ENCODE results near the gene MAP3K15.
"Not testable (repeated sequence)": the region's sequence is repeated elsewhere in the genome, so short reads cannot be mapped to it uniquely, and the experiment has no call there.

The MAP3K15 gene

GRCh38 chrX:19496711-19497110, 18.6 kb downstream of the MAP3K15 start:
- no peak overlapping the region for H3K9ac ChIP-seq (ENCODE audit: low read length in 5 of 5)

GRCh38 chrX:19487520-19488200, 27.6 kb downstream of the MAP3K15 start:
- Histone ChIP-seq H3K9me3 (ENCODE audit: control insufficient read depth in 5 of 5, low read length in 5 of 5) (no peaks in the 10 kb centered on the region), H3K36me3 (ENCODE audit: control insufficient read depth in 5 of 5, insufficient read depth in 5 of 5, low read length in 5 of 5) (no peaks in the 10 kb centered on the region), H3K4me3 (ENCODE audit: low read depth in 1 of 5, low read length in 5 of 5) (no peak overlapping the region), H3K27ac (ENCODE audit: low read depth, low read length) (no peak overlapping the region), H3K4me1 (ENCODE audit: control insufficient read depth in 5 of 5, insufficient read depth in 5 of 5, low read length in 5 of 5) (no peaks in the 10 kb centered on the region), H3K9ac (ENCODE audit: low read length in 5 of 5) (no peak overlapping the region), H3K27me3 (ENCODE audit: control insufficient read depth in 5 of 5, insufficient read depth in 4 of 5, low read length in 5 of 5) (peaks cover 2 to 15% (median 6%) of the 10 kb centered on the region in 5 donors)

More at GRCh38 chrX:19496711-19497110, 18.6 kb downstream of the MAP3K15 start:
- H3K27ac ChIP-seq (ENCODE audit: low read depth, low read length): no peak overlapping the region
- H3K27me3 ChIP-seq (ENCODE audit: control insufficient read depth in 5 of 5, insufficient read depth in 4 of 5, low read length in 5 of 5): peaks cover 0 to 12% (median 0%) of the 10 kb centered on the region in 5 donors
- H3K4me3 ChIP-seq (ENCODE audit: low read depth in 1 of 5, low read length in 5 of 5): no peak overlapping the region
- no peaks in the 10 kb centered on the region for H3K36me3 ChIP-seq (ENCODE audit: control insufficient read depth in 5 of 5, insufficient read depth in 5 of 5, low read length in 5 of 5)
- no peaks in the 10 kb centered on the region for H3K9me3 ChIP-seq (ENCODE audit: control insufficient read depth in 5 of 5, low read length in 5 of 5)
- H3K4me1 ChIP-seq (ENCODE audit: control insufficient read depth in 5 of 5, insufficient read depth in 5 of 5, low read length in 5 of 5): no peaks in the 10 kb centered on the region

GRCh38 chrX:19479458-19479857, 35.9 kb downstream of the MAP3K15 start:
- H3K27ac ChIP-seq (ENCODE audit: low read depth, low read length): no peak overlapping the region
- no peak overlapping the region for H3K9ac ChIP-seq (ENCODE audit: low read length in 5 of 5)
- H3K9me3 ChIP-seq (ENCODE audit: control insufficient read depth in 5 of 5, low read length in 5 of 5): no peaks in the 10 kb centered on the region
- no peak overlapping the region for H3K4me3 ChIP-seq (ENCODE audit: low read depth in 1 of 5, low read length in 5 of 5)
- H3K36me3 ChIP-seq (ENCODE audit: control insufficient read depth in 5 of 5, insufficient read depth in 5 of 5, low read length in 5 of 5): no peaks in the 10 kb centered on the region
- peaks cover 0 to 9% (median 0%) of the 10 kb centered on the region in 5 donors for H3K27me3 ChIP-seq (ENCODE audit: control insufficient read depth in 5 of 5, insufficient read depth in 4 of 5, low read length in 5 of 5)
- H3K4me1 ChIP-seq (ENCODE audit: control insufficient read depth in 5 of 5, insufficient read depth in 5 of 5, low read length in 5 of 5): no peaks in the 10 kb centered on the region

GRCh38 chrX:19468383-19468782, 46.9 kb downstream of the MAP3K15 start:
- not testable (repeated sequence) for H3K9ac ChIP-seq (ENCODE audit: low read length in 5 of 5); H3K27ac ChIP-seq (ENCODE audit: low read depth, low read length); H3K4me3 ChIP-seq (ENCODE audit: low read depth in 1 of 5, low read length in 5 of 5); H3K9me3 ChIP-seq (ENCODE audit: control insufficient read depth in 5 of 5, low read length in 5 of 5); H3K36me3 ChIP-seq (ENCODE audit: control insufficient read depth in 5 of 5, insufficient read depth in 5 of 5, low read length in 5 of 5); H3K4me1 ChIP-seq (ENCODE audit: control insufficient read depth in 5 of 5, insufficient read depth in 5 of 5, low read length in 5 of 5); H3K27me3 ChIP-seq (ENCODE audit: control insufficient read depth in 5 of 5, insufficient read depth in 4 of 5, low read length in 5 of 5)

GRCh38 chrX:19462879-19463278, 52.4 kb downstream of the MAP3K15 start:
- no peak overlapping the region for H3K9ac ChIP-seq (ENCODE audit: low read length in 5 of 5)
- no peak overlapping the region for H3K4me3 ChIP-seq (ENCODE audit: low read depth in 1 of 5, low read length in 5 of 5)
- peaks cover 0 to 8% (median 3%) of the 10 kb centered on the region in 5 donors for H3K27me3 ChIP-seq (ENCODE audit: control insufficient read depth in 5 of 5, insufficient read depth in 4 of 5, low read length in 5 of 5)
- no peaks in the 10 kb centered on the region for H3K9me3 ChIP-seq (ENCODE audit: control insufficient read depth in 5 of 5, low read length in 5 of 5)
- H3K4me1 ChIP-seq (ENCODE audit: control insufficient read depth in 5 of 5, insufficient read depth in 5 of 5, low read length in 5 of 5): no peaks in the 10 kb centered on the region
- H3K27ac ChIP-seq (ENCODE audit: low read depth, low read length): no peak overlapping the region
- no peaks in the 10 kb centered on the region for H3K36me3 ChIP-seq (ENCODE audit: control insufficient read depth in 5 of 5, insufficient read depth in 5 of 5, low read length in 5 of 5)

GRCh38 chrX:19462231-19462630, 53.1 kb downstream of the MAP3K15 start:
- Histone ChIP-seq H3K9ac (ENCODE audit: low read length in 5 of 5) (no peak overlapping the region), H3K9me3 (ENCODE audit: control insufficient read depth in 5 of 5, low read length in 5 of 5) (no peaks in the 10 kb centered on the region), H3K4me3 (ENCODE audit: low read depth in 1 of 5, low read length in 5 of 5) (no peak overlapping the region), H3K4me1 (ENCODE audit: control insufficient read depth in 5 of 5, insufficient read depth in 5 of 5, low read length in 5 of 5) (no peaks in the 10 kb centered on the region), H3K36me3 (ENCODE audit: control insufficient read depth in 5 of 5, insufficient read depth in 5 of 5, low read length in 5 of 5) (no peaks in the 10 kb centered on the region), H3K27me3 (ENCODE audit: control insufficient read depth in 5 of 5, insufficient read depth in 4 of 5, low read length in 5 of 5) (peaks cover 0 to 7% (median 0%) of the 10 kb centered on the region in 5 donors), H3K27ac (ENCODE audit: low read depth, low read length) (no peak overlapping the region)

GRCh38 chrX:19457662-19458061, 57.6 kb downstream of the MAP3K15 start:
- Histone ChIP-seq H3K4me3 (ENCODE audit: low read depth in 1 of 5, low read length in 5 of 5) (no peak overlapping the region), H3K36me3 (ENCODE audit: control insufficient read depth in 5 of 5, insufficient read depth in 5 of 5, low read length in 5 of 5) (no peaks in the 10 kb centered on the region), H3K9ac (ENCODE audit: low read length in 5 of 5) (no peak overlapping the region), H3K27ac (ENCODE audit: low read depth, low read length) (no peak overlapping the region), H3K27me3 (ENCODE audit: control insufficient read depth in 5 of 5, insufficient read depth in 4 of 5, low read length in 5 of 5) (peaks cover 0 to 10% (median 2%) of the 10 kb centered on the region in 5 donors), H3K9me3 (ENCODE audit: control insufficient read depth in 5 of 5, low read length in 5 of 5) (no peaks in the 10 kb centered on the region), H3K4me1 (ENCODE audit: control insufficient read depth in 5 of 5, insufficient read depth in 5 of 5, low read length in 5 of 5) (no peaks in the 10 kb centered on the region)

- peaks cover 0 to 14% (median 7%) of the 10 kb centered on the region in 5 donors for H3K27me3 ChIP-seq (ENCODE audit: control insufficient read depth in 5 of 5, insufficient read depth in 4 of 5, low read length in 5 of 5)
- H3K9me3 ChIP-seq (ENCODE audit: control insufficient read depth in 5 of 5, low read length in 5 of 5): no peaks in the 10 kb centered on the region
- H3K27ac ChIP-seq (ENCODE audit: low read depth, low read length): no peak overlapping the region
- H3K4me1 ChIP-seq (ENCODE audit: control insufficient read depth in 5 of 5, insufficient read depth in 5 of 5, low read length in 5 of 5): no peaks in the 10 kb centered on the region
- H3K9ac ChIP-seq (ENCODE audit: low read length in 5 of 5): no peak overlapping the region
- no peak overlapping the region for H3K4me3 ChIP-seq (ENCODE audit: low read depth in 1 of 5, low read length in 5 of 5)
- no peaks in the 10 kb centered on the region for H3K36me3 ChIP-seq (ENCODE audit: control insufficient read depth in 5 of 5, insufficient read depth in 5 of 5, low read length in 5 of 5)
Measured at GRCh38 chrX:19448077-19448476, 67.2 kb downstream of the MAP3K15 start.

GRCh38 chrX:19446397-19446796, 68.9 kb downstream of the MAP3K15 start:
- H3K4me1 ChIP-seq (ENCODE audit: control insufficient read depth in 5 of 5, insufficient read depth in 5 of 5, low read length in 5 of 5): peaks cover 0 to 2% (median 0%) of the 10 kb centered on the region in 5 donors
- H3K9ac ChIP-seq (ENCODE audit: low read length in 5 of 5): no peak overlapping the region
- no peak overlapping the region for H3K27ac ChIP-seq (ENCODE audit: low read depth, low read length)
- no peaks in the 10 kb centered on the region for H3K9me3 ChIP-seq (ENCODE audit: control insufficient read depth in 5 of 5, low read length in 5 of 5)
- H3K4me3 ChIP-seq (ENCODE audit: low read depth in 1 of 5, low read length in 5 of 5): no peak overlapping the region
- H3K27me3 ChIP-seq (ENCODE audit: control insufficient read depth in 5 of 5, insufficient read depth in 4 of 5, low read length in 5 of 5): peaks cover 0 to 14% (median 7%) of the 10 kb centered on the region in 5 donors
- H3K36me3 ChIP-seq (ENCODE audit: control insufficient read depth in 5 of 5, insufficient read depth in 5 of 5, low read length in 5 of 5): no peaks in the 10 kb centered on the region

- H3K27me3 ChIP-seq (ENCODE audit: control insufficient read depth in 5 of 5, insufficient read depth in 4 of 5, low read length in 5 of 5): peaks cover 0 to 14% (median 7%) of the 10 kb centered on the region in 5 donors
- H3K4me3 ChIP-seq (ENCODE audit: low read depth in 1 of 5, low read length in 5 of 5); H3K36me3 ChIP-seq (ENCODE audit: control insufficient read depth in 5 of 5, insufficient read depth in 5 of 5, low read length in 5 of 5); H3K9me3 ChIP-seq (ENCODE audit: control insufficient read depth in 5 of 5, low read length in 5 of 5); H3K9ac ChIP-seq (ENCODE audit: low read length in 5 of 5); H3K4me1 ChIP-seq (ENCODE audit: control insufficient read depth in 5 of 5, insufficient read depth in 5 of 5, low read length in 5 of 5); H3K27ac ChIP-seq (ENCODE audit: low read depth, low read length): not testable (repeated sequence)
Measured at GRCh38 chrX:19445772-19446171, 69.5 kb downstream of the MAP3K15 start.

Data from subcutaneous abdominal adipose tissue (tissue), 5 donors.